ENCODE results near the gene MAPK8. TPM values are rescaled to one million over a fixed set of nuclear protein-coding genes. Genes with fewer than 3 reads are reported as not detected.

The MAPK8 gene
- total RNA-seq, 1 donor from 2014 or later = 53.7 TPM

- no peak for TF ChIP-seq CTCF (IDR thresholded peaks at IDR 0.05; ENCODE audit: unreplicated experiment)
- no peaks in the 10 kb centered on the region for H3K27me3 Mint-ChIP-seq (ENCODE audit: unreplicated experiment)
- H3K9me3 Mint-ChIP-seq (ENCODE audit: unreplicated experiment) = no peaks in the 10 kb centered on the region
- DNase-seq (ENCODE audit: low spot score) = no peak
- H3K27ac Mint-ChIP-seq (ENCODE audit: unreplicated experiment) = no peak overlapping the region
- H3K36me3 Mint-ChIP-seq (ENCODE audit: low read depth, unreplicated experiment) = no peaks in the 10 kb centered on the region
- H3K4me1 Mint-ChIP-seq (ENCODE audit: unreplicated experiment) = no peaks in the 10 kb centered on the region
- no peak overlapping the region for H3K4me3 Mint-ChIP-seq (ENCODE audit: unreplicated experiment)
Observed at GRCh38 chr10:48384699-48384982, 78.2 kb downstream of the MAPK8 start.

- Mint-ChIP-seq H3K4me1 (ENCODE audit: unreplicated experiment) (peaks cover 9% of the 10 kb centered on the region), H3K4me3 (ENCODE audit: unreplicated experiment) (no peak overlapping the region), H3K36me3 (ENCODE audit: low read depth, unreplicated experiment) (no peaks in the 10 kb centered on the region), H3K27me3 (ENCODE audit: unreplicated experiment) (no peaks in the 10 kb centered on the region), H3K27ac (ENCODE audit: unreplicated experiment) (no peak overlapping the region), H3K9me3 (ENCODE audit: unreplicated experiment) (no peaks in the 10 kb centered on the region)
- no peak for TF ChIP-seq CTCF (IDR thresholded peaks at IDR 0.05; ENCODE audit: unreplicated experiment)
- DNase-seq (ENCODE audit: low spot score) = no peak
Observed at GRCh38 chr10:48389272-48389671, 82.8 kb downstream of the MAPK8 start.

GRCh38 chr10:48389846-48390557, 83.5 kb downstream of the MAPK8 start:
- Mint-ChIP-seq H3K27ac (ENCODE audit: unreplicated experiment) (no peak overlapping the region), H3K27me3 (ENCODE audit: unreplicated experiment) (no peaks in the 10 kb centered on the region), H3K4me3 (ENCODE audit: unreplicated experiment) (no peak overlapping the region), H3K9me3 (ENCODE audit: unreplicated experiment) (no peaks in the 10 kb centered on the region), H3K36me3 (ENCODE audit: low read depth, unreplicated experiment) (no peaks in the 10 kb centered on the region), H3K4me1 (ENCODE audit: unreplicated experiment) (peaks cover 9% of the 10 kb centered on the region)
- no peak for DNase-seq (ENCODE audit: low spot score)
- no peak for TF ChIP-seq CTCF (IDR thresholded peaks at IDR 0.05; ENCODE audit: unreplicated experiment)

GRCh38 chr10:48390558-48390871, 84.0 kb downstream of the MAPK8 start:
- no peak for TF ChIP-seq CTCF (IDR thresholded peaks at IDR 0.05; ENCODE audit: unreplicated experiment)
- DNase-seq (ENCODE audit: low spot score) = no peak
- Mint-ChIP-seq H3K4me1 (ENCODE audit: unreplicated experiment) (peaks cover 9% of the 10 kb centered on the region), H3K27me3 (ENCODE audit: unreplicated experiment) (no peaks in the 10 kb centered on the region), H3K9me3 (ENCODE audit: unreplicated experiment) (no peaks in the 10 kb centered on the region), H3K4me3 (ENCODE audit: unreplicated experiment) (no peak overlapping the region), H3K36me3 (ENCODE audit: low read depth, unreplicated experiment) (no peaks in the 10 kb centered on the region), H3K27ac (ENCODE audit: unreplicated experiment) (no peak overlapping the region)

- no peak for DNase-seq (ENCODE audit: low spot score)
- H3K9me3 Mint-ChIP-seq (ENCODE audit: unreplicated experiment) = no peaks in the 10 kb centered on the region
- no peaks in the 10 kb centered on the region for H3K36me3 Mint-ChIP-seq (ENCODE audit: low read depth, unreplicated experiment)
- TF ChIP-seq CTCF (IDR thresholded peaks at IDR 0.05; ENCODE audit: unreplicated experiment) = no peak
- peaks cover 9% of the 10 kb centered on the region for H3K4me1 Mint-ChIP-seq (ENCODE audit: unreplicated experiment)
- no peak overlapping the region for H3K4me3 Mint-ChIP-seq (ENCODE audit: unreplicated experiment)
- no peaks in the 10 kb centered on the region for H3K27me3 Mint-ChIP-seq (ENCODE audit: unreplicated experiment)
- no peak overlapping the region for H3K27ac Mint-ChIP-seq (ENCODE audit: unreplicated experiment)
Observed at GRCh38 chr10:48390933-48391845, 84.7 kb downstream of the MAPK8 start.

Data from endothelial cell (in vitro differentiated cells).